DND-41 (cell line): ENCODE measurements around the gene ZFP90.

ENCODE experiments used
- EZH2 ChIP-seq: IDR thresholded peaks from 3 replicates; pipeline ENCODE4 v1.6.1; 2012; ENCODE audit warnings: borderline replicate concordance, low read depth, mild to moderate bottlenecking, moderate library complexity, low read length, inconsistent platforms; ENCODE audit not compliant: severe bottlenecking
- TF ChIP-seq, protein P1 (sequence below): IDR thresholded peaks from 2 replicates; pipeline ENCODE4 v1.5.1; 2012; ENCODE audit warnings: borderline replicate concordance, low read length, moderate library complexity, mild to moderate bottlenecking; ENCODE audit not compliant: poor library complexity, severe bottlenecking; ENCODE audit errors: extremely low read depth

DNA sequence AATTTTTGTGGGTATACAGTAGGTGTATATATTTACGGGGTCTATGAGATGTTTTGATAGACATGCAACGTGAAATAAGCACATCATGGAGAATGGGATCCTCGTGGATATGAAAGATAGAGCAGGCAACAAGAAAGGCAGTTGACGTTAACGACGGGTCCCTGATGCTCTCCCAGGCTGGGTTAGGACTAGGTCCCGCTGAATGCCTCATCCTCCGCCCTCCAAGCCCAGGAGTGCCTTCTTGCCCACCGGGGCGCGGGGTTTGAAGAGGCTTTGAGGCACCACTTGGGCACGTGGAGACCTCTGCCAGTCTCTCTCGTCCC lies 9.5 kb upstream of the ZFP90 start:
- TF ChIP-seq, protein P1, sequence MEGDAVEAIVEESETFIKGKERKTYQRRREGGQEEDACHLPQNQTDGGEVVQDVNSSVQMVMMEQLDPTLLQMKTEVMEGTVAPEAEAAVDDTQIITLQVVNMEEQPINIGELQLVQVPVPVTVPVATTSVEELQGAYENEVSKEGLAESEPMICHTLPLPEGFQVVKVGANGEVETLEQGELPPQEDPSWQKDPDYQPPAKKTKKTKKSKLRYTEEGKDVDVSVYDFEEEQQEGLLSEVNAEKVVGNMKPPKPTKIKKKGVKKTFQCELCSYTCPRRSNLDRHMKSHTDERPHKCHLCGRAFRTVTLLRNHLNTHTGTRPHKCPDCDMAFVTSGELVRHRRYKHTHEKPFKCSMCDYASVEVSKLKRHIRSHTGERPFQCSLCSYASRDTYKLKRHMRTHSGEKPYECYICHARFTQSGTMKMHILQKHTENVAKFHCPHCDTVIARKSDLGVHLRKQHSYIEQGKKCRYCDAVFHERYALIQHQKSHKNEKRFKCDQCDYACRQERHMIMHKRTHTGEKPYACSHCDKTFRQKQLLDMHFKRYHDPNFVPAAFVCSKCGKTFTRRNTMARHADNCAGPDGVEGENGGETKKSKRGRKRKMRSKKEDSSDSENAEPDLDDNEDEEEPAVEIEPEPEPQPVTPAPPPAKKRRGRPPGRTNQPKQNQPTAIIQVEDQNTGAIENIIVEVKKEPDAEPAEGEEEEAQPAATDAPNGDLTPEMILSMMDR = no peak
- no peak for TF ChIP-seq EZH2
